Erythroblast (primary cell): ENCODE results near the gene IP6K1.
"Not testable (repeated sequence)": the region's sequence is repeated elsewhere in the genome, so short reads cannot be mapped to it uniquely, and the experiment has no call there.

Experiments
- GATA1 ChIP-seq: IDR thresholded peaks from 2 replicates; pipeline ENCODE4 v1.6.1; 2011; ENCODE audit warnings: low read depth, mild to moderate bottlenecking, control low read depth, low read length, moderate library complexity
- POLR2A ChIP-seq: IDR thresholded peaks from 2 replicates; pipeline ENCODE4 v1.6.1; 2011; ENCODE audit warnings: mild to moderate bottlenecking, low read length

GRCh38 chr3:49685846-49686245 lies 100.5 kb downstream of the IP6K1 start:
- TF ChIP-seq POLR2A, GATA1: not testable (repeated sequence)
